WTC11 (cell line): Measurements from ENCODE around the gene BUD31. TPM values are rescaled to one million over a fixed set of nuclear protein-coding genes. Genes with fewer than 3 reads are reported as not detected.

Experiments
- ATAC-seq: fragments of 200-7000 bp; cut with Tn5 transposase; 2 replicates; pipeline ENCODE4 v1.10.0; 2021; ENCODE audit warnings: mild to moderate bottlenecking, moderate library complexity
- CTCF ChIA-PET: fragments of 300-600 bp; sonication (Branson Sonifier 250); formaldehyde crosslinking; loops from one replicate; lab custom pipeline; 2021; ENCODE audit warnings: antibody characterized with exemption; lab: Charles Lee
- POLR2A ChIA-PET: fragments of 350-600 bp; sonication (Branson Sonifier 250); formaldehyde crosslinking; loops from one replicate; lab custom pipeline; 2021; ENCODE audit warnings: antibody characterized with exemption; lab: Charles Lee
- DNase-seq: peaks from one replicate; pipeline ENCODE4 v3.0.0; 2021; ENCODE audit warnings: low spot score
- H3K27ac Mint-ChIP-seq: 2 replicates; pipeline ENCODE4 v1.8.0; 2021; ENCODE audit warnings: mixed read lengths
- H3K27me3 Mint-ChIP-seq: 2 replicates; pipeline ENCODE4 v1.8.0; 2021; ENCODE audit warnings: low read depth, mild to moderate bottlenecking, moderate library complexity, mixed read lengths
- H3K36me3 Mint-ChIP-seq: 2 replicates; pipeline ENCODE4 v1.8.0; 2021; ENCODE audit warnings: mixed read lengths
- H3K4me1 Mint-ChIP-seq: 2 replicates; pipeline ENCODE4 v1.8.0; 2022; ENCODE audit warnings: mixed read lengths
- H3K4me3 Mint-ChIP-seq: 2 replicates; pipeline ENCODE4 v1.8.0; 2021; ENCODE audit warnings: mild to moderate bottlenecking, moderate library complexity, mixed read lengths
- H3K9me3 Mint-ChIP-seq: 2 replicates; pipeline ENCODE4 v1.8.0; 2021; ENCODE audit warnings: mixed read lengths
- CREM ChIP-seq: sonication (generic); formaldehyde crosslinking; IDR thresholded peaks from 2 replicates; pipeline ENCODE4 v1.8.1; 2022; ENCODE audit warnings: mild to moderate bottlenecking, missing genetic modification reagents, moderate library complexity
- EMX1 ChIP-seq: fragments of 250-450 bp; sonication (Bioruptor Pico); IDR thresholded peaks from 2 replicates; pipeline ENCODE4 v1.8.0; 2021; ENCODE audit warnings: mild to moderate bottlenecking
- ESRRA ChIP-seq: sonication (generic); formaldehyde crosslinking; IDR thresholded peaks from 2 replicates; pipeline ENCODE4 v1.8.1; 2022; ENCODE audit warnings: mild to moderate bottlenecking, missing genetic modification reagents, borderline replicate concordance
- FOXP1 ChIP-seq: sonication (generic); formaldehyde crosslinking; IDR thresholded peaks from 2 replicates; pipeline ENCODE4 v1.8.0; 2022; ENCODE audit warnings: missing genetic modification reagents, mild to moderate bottlenecking, moderate library complexity, borderline replicate concordance
- HMGA2 ChIP-seq: fragments of 250-450 bp; sonication (Bioruptor Pico); IDR thresholded peaks from 2 replicates; pipeline ENCODE4 v1.4.0; 2021; ENCODE audit warnings: mild to moderate bottlenecking, moderate library complexity
- KAT7 ChIP-seq: sonication (generic); formaldehyde crosslinking; IDR thresholded peaks from 2 replicates; pipeline ENCODE4 v1.8.1; 2023; ENCODE audit warnings: missing genetic modification reagents, mild to moderate bottlenecking, borderline replicate concordance
- NFATC4 ChIP-seq: fragments of 250-450 bp; sonication (Bioruptor Pico); IDR thresholded peaks from 2 replicates; pipeline ENCODE4 v1.9.0; 2021; ENCODE audit warnings: mild to moderate bottlenecking
- NR2C2 ChIP-seq: sonication (generic); formaldehyde crosslinking; IDR thresholded peaks from 2 replicates; pipeline ENCODE4 v1.8.0; 2022; ENCODE audit warnings: mild to moderate bottlenecking, missing genetic modification reagents
- SMAD3 ChIP-seq: sonication (generic); formaldehyde crosslinking; IDR thresholded peaks from 2 replicates; pipeline ENCODE4 v1.8.0; 2022; ENCODE audit warnings: missing genetic modification reagents, mild to moderate bottlenecking, borderline replicate concordance
- TCF7 ChIP-seq: sonication (generic); formaldehyde crosslinking; IDR thresholded peaks from 2 replicates; pipeline ENCODE4 v1.8.0; 2022; ENCODE audit warnings: mild to moderate bottlenecking, low read depth, missing genetic modification reagents, moderate library complexity
- TEAD4 ChIP-seq: sonication (generic); formaldehyde crosslinking; IDR thresholded peaks from 2 replicates; pipeline ENCODE4 v1.8.0; 2022; ENCODE audit warnings: mild to moderate bottlenecking, missing genetic modification reagents
- ZNF219 ChIP-seq: sonication (generic); formaldehyde crosslinking; IDR thresholded peaks from 2 replicates; pipeline ENCODE4 v1.8.0; 2023; ENCODE audit warnings: missing genetic modification reagents, mild to moderate bottlenecking, borderline replicate concordance
- ZNF263 ChIP-seq: sonication (generic); formaldehyde crosslinking; IDR thresholded peaks from 2 replicates; pipeline ENCODE4 v1.8.1; 2022; ENCODE audit warnings: low read depth, mild to moderate bottlenecking, moderate library complexity, missing genetic modification reagents
- ZNF423 ChIP-seq: fragments of 250-450 bp; sonication (Bioruptor Pico); IDR thresholded peaks from 2 replicates; pipeline ENCODE4 v2.1.2; 2022; ENCODE audit warnings: mild to moderate bottlenecking, moderate library complexity
- total RNA-seq: library from RNA; stranded (reverse); gene quantifications from 3 replicates; pipeline ENCODE4 v1.2.3, GENCODE V29; 2021
- TF ChIP-seq, protein P1 (sequence below): sonication (generic); formaldehyde crosslinking; conservative IDR thresholded peaks from 2 replicates; pipeline ENCODE4 v1.8.1; 2022; ENCODE audit warnings: mild to moderate bottlenecking, missing genetic modification reagents
- TF ChIP-seq, protein P2 (sequence below): fragments of 200-600 bp; IDR thresholded peaks from 2 replicates; pipeline ENCODE4 v1.8.0; 2022; ENCODE audit warnings: antibody characterized with exemption
- TF ChIP-seq, protein P3 (sequence below): sonication (generic); formaldehyde crosslinking; IDR thresholded peaks from 2 replicates; pipeline ENCODE4 v1.8.1; 2023; ENCODE audit warnings: mild to moderate bottlenecking, missing genetic modification reagents, moderate library complexity
- TF ChIP-seq, protein P4 (sequence below): sonication (generic); formaldehyde crosslinking; IDR thresholded peaks from 2 replicates; pipeline ENCODE4 v1.8.1; 2022; ENCODE audit warnings: low read depth, missing genetic modification reagents, borderline replicate concordance
- TF ChIP-seq, protein P5 (sequence below): fragments of 250-450 bp; sonication (Bioruptor Pico); IDR thresholded peaks from 2 replicates; pipeline ENCODE4 v1.9.0; 2021; ENCODE audit warnings: moderate library complexity, mild to moderate bottlenecking, inconsistent platforms, borderline replicate concordance
- TF ChIP-seq, protein P6 (sequence below): fragments of 250-450 bp; sonication (Bioruptor Pico); IDR thresholded peaks from 2 replicates; pipeline ENCODE4 v1.9.0; 2021; ENCODE audit warnings: mild to moderate bottlenecking
- TF ChIP-seq, protein P7 (sequence below): sonication (generic); formaldehyde crosslinking; IDR thresholded peaks from 2 replicates; pipeline ENCODE4 v1.8.1; 2023; ENCODE audit warnings: mild to moderate bottlenecking, missing genetic modification reagents
- TF ChIP-seq, protein P8 (sequence below): fragments of 250-450 bp; sonication (Bioruptor Pico); IDR thresholded peaks from 2 replicates; pipeline ENCODE4 v1.9.0; 2021; ENCODE audit warnings: mild to moderate bottlenecking, borderline replicate concordance

BUD31 gene
- total RNA-seq, 1 experiment from 2014 or later: 98.7 TPM

DNA sequence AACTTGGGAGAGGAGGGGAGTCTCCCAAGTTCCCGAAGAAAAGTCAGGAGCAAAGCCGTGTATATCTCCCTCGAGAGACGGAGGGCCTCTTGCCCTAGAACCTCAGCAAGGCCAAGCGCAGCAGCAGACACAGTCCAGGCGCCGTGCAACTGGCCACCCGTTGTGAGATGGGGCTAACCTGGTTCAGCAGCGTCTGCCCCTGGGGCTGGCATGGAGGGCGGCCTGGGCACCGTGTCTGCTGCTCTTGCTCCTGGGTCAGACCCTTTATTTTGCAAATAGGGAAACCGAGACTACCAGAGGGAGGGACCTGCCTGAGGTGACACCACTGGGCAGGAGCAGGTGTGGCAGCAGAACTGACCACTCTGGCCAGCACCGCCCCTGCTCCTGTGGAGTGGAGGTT is 43.8 kb downstream of the BUD31 start:
- TF ChIP-seq CREM (no peak), NR2C2 (CRISPR knock-in tag) (no peak), TEAD4 (CRISPR knock-in tag) (no peak), ZNF423 (CRISPR knock-in tag) (no peak), SMAD3 (CRISPR knock-in tag) (no peak), NFATC4 (no peak), KAT7 (CRISPR knock-in tag) (no peak), TCF7 (no peak), ESRRA (no peak)
- TF ChIP-seq, protein P1, sequence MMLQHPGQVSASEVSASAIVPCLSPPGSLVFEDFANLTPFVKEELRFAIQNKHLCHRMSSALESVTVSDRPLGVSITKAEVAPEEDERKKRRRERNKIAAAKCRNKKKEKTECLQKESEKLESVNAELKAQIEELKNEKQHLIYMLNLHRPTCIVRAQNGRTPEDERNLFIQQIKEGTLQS (CRISPR knock-in tag): no peak
- TF ChIP-seq, protein P2, sequence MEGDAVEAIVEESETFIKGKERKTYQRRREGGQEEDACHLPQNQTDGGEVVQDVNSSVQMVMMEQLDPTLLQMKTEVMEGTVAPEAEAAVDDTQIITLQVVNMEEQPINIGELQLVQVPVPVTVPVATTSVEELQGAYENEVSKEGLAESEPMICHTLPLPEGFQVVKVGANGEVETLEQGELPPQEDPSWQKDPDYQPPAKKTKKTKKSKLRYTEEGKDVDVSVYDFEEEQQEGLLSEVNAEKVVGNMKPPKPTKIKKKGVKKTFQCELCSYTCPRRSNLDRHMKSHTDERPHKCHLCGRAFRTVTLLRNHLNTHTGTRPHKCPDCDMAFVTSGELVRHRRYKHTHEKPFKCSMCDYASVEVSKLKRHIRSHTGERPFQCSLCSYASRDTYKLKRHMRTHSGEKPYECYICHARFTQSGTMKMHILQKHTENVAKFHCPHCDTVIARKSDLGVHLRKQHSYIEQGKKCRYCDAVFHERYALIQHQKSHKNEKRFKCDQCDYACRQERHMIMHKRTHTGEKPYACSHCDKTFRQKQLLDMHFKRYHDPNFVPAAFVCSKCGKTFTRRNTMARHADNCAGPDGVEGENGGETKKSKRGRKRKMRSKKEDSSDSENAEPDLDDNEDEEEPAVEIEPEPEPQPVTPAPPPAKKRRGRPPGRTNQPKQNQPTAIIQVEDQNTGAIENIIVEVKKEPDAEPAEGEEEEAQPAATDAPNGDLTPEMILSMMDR: no peak
- TF ChIP-seq, protein P3, sequence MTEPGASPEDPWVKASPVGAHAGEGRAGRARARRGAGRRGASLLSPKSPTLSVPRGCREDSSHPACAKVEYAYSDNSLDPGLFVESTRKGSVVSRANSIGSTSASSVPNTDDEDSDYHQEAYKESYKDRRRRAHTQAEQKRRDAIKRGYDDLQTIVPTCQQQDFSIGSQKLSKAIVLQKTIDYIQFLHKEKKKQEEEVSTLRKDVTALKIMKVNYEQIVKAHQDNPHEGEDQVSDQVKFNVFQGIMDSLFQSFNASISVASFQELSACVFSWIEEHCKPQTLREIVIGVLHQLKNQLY: no peak
- TF ChIP-seq, protein P4, sequence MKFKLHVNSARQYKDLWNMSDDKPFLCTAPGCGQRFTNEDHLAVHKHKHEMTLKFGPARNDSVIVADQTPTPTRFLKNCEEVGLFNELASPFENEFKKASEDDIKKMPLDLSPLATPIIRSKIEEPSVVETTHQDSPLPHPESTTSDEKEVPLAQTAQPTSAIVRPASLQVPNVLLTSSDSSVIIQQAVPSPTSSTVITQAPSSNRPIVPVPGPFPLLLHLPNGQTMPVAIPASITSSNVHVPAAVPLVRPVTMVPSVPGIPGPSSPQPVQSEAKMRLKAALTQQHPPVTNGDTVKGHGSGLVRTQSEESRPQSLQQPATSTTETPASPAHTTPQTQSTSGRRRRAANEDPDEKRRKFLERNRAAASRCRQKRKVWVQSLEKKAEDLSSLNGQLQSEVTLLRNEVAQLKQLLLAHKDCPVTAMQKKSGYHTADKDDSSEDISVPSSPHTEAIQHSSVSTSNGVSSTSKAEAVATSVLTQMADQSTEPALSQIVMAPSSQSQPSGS: no peak
- TF ChIP-seq, protein P5, sequence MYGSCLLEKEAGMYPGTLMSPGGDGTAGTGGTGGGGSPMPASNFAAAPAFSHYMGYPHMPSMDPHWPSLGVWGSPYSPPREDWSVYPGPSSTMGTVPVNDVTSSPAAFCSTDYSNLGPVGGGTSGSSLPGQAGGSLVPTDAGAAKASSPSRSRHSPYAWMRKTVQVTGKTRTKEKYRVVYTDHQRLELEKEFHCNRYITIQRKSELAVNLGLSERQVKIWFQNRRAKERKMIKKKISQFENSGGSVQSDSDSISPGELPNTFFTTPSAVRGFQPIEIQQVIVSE (CRISPR knock-in tag): no peak
- TF ChIP-seq, protein P6, sequence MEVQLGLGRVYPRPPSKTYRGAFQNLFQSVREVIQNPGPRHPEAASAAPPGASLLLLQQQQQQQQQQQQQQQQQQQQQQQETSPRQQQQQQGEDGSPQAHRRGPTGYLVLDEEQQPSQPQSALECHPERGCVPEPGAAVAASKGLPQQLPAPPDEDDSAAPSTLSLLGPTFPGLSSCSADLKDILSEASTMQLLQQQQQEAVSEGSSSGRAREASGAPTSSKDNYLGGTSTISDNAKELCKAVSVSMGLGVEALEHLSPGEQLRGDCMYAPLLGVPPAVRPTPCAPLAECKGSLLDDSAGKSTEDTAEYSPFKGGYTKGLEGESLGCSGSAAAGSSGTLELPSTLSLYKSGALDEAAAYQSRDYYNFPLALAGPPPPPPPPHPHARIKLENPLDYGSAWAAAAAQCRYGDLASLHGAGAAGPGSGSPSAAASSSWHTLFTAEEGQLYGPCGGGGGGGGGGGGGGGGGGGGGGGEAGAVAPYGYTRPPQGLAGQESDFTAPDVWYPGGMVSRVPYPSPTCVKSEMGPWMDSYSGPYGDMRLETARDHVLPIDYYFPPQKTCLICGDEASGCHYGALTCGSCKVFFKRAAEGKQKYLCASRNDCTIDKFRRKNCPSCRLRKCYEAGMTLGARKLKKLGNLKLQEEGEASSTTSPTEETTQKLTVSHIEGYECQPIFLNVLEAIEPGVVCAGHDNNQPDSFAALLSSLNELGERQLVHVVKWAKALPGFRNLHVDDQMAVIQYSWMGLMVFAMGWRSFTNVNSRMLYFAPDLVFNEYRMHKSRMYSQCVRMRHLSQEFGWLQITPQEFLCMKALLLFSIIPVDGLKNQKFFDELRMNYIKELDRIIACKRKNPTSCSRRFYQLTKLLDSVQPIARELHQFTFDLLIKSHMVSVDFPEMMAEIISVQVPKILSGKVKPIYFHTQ (CRISPR knock-in tag): no peak
- Mint-ChIP-seq H3K27ac (0 out of 2 replicates have a peak overlapping the region, but pooled peaks have one; percentile 27), H3K36me3 (peaks cover 58% of the 10 kb centered on the region), H3K27me3 (no peaks in the 10 kb centered on the region), H3K9me3 (no peaks in the 10 kb centered on the region), H3K4me1 (no peaks in the 10 kb centered on the region), H3K4me3 (no peak overlapping the region)
- ATAC-seq (no peak), DNase-seq (no peak)
- ChIA-PET CTCF (no interaction called here), POLR2A (no interaction called here)

DNA sequence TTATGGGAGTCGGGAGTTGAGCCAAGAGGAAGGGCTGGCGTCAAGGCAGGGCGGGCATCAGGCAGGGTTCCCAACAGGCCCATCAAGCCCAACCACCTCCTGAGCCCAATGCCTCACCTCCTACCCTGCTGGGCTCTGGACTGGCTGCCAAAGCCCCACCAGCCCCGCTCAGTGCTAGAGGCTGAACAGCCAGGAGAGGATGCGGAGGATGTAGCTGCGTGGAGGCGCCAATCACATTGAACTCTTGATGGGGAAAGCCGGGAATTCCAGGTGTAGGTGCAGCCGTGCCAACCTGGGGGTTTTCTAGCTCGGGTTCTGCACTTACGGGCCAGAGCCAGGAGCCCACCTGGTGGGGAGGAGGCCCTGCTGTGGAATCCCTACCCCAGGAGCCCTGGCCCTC is 44.3 kb downstream of the BUD31 start:
- CTCF ChIA-PET: no interaction called here
- ATAC-seq: no peak
- H3K27ac Mint-ChIP-seq: no peak overlapping the region

More for the DNA sequence above, 44.3 kb downstream of the BUD31 start:
- TF ChIP-seq EMX1 (no peak), HMGA2 (no peak), ZNF263 (CRISPR knock-in tag) (no peak), ZNF219 (CRISPR knock-in tag) (no peak), FOXP1 (CRISPR knock-in tag) (no peak)
- TF ChIP-seq, protein P7, sequence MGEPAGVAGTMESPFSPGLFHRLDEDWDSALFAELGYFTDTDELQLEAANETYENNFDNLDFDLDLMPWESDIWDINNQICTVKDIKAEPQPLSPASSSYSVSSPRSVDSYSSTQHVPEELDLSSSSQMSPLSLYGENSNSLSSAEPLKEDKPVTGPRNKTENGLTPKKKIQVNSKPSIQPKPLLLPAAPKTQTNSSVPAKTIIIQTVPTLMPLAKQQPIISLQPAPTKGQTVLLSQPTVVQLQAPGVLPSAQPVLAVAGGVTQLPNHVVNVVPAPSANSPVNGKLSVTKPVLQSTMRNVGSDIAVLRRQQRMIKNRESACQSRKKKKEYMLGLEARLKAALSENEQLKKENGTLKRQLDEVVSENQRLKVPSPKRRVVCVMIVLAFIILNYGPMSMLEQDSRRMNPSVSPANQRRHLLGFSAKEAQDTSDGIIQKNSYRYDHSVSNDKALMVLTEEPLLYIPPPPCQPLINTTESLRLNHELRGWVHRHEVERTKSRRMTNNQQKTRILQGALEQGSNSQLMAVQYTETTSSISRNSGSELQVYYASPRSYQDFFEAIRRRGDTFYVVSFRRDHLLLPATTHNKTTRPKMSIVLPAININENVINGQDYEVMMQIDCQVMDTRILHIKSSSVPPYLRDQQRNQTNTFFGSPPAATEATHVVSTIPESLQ (CRISPR knock-in tag): no peak
- TF ChIP-seq, protein P8, sequence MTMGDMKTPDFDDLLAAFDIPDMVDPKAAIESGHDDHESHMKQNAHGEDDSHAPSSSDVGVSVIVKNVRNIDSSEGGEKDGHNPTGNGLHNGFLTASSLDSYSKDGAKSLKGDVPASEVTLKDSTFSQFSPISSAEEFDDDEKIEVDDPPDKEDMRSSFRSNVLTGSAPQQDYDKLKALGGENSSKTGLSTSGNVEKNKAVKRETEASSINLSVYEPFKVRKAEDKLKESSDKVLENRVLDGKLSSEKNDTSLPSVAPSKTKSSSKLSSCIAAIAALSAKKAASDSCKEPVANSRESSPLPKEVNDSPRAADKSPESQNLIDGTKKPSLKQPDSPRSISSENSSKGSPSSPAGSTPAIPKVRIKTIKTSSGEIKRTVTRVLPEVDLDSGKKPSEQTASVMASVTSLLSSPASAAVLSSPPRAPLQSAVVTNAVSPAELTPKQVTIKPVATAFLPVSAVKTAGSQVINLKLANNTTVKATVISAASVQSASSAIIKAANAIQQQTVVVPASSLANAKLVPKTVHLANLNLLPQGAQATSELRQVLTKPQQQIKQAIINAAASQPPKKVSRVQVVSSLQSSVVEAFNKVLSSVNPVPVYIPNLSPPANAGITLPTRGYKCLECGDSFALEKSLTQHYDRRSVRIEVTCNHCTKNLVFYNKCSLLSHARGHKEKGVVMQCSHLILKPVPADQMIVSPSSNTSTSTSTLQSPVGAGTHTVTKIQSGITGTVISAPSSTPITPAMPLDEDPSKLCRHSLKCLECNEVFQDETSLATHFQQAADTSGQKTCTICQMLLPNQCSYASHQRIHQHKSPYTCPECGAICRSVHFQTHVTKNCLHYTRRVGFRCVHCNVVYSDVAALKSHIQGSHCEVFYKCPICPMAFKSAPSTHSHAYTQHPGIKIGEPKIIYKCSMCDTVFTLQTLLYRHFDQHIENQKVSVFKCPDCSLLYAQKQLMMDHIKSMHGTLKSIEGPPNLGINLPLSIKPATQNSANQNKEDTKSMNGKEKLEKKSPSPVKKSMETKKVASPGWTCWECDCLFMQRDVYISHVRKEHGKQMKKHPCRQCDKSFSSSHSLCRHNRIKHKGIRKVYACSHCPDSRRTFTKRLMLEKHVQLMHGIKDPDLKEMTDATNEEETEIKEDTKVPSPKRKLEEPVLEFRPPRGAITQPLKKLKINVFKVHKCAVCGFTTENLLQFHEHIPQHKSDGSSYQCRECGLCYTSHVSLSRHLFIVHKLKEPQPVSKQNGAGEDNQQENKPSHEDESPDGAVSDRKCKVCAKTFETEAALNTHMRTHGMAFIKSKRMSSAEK (CRISPR knock-in tag): no peak
- POLR2A ChIA-PET: no interaction called here
- no peaks in the 10 kb centered on the region for H3K4me1 Mint-ChIP-seq
- H3K36me3 Mint-ChIP-seq: peaks cover 58% of the 10 kb centered on the region
- DNase-seq: no peak
- no peak overlapping the region for H3K4me3 Mint-ChIP-seq
- no peaks in the 10 kb centered on the region for H3K27me3 Mint-ChIP-seq
- H3K9me3 Mint-ChIP-seq: no peaks in the 10 kb centered on the region
